CD4-positive, alpha-beta T cell treated with Interleukin-15 for 4 hours (primary cell): ENCODE results near the gene SERTAD3.

Experiments
- DNase-seq: peaks from one replicate; pipeline ENCODE4 v3.0.0-alpha.2; 2020; ENCODE audit warnings: low spot score

SERTAD3 gene

DNA sequence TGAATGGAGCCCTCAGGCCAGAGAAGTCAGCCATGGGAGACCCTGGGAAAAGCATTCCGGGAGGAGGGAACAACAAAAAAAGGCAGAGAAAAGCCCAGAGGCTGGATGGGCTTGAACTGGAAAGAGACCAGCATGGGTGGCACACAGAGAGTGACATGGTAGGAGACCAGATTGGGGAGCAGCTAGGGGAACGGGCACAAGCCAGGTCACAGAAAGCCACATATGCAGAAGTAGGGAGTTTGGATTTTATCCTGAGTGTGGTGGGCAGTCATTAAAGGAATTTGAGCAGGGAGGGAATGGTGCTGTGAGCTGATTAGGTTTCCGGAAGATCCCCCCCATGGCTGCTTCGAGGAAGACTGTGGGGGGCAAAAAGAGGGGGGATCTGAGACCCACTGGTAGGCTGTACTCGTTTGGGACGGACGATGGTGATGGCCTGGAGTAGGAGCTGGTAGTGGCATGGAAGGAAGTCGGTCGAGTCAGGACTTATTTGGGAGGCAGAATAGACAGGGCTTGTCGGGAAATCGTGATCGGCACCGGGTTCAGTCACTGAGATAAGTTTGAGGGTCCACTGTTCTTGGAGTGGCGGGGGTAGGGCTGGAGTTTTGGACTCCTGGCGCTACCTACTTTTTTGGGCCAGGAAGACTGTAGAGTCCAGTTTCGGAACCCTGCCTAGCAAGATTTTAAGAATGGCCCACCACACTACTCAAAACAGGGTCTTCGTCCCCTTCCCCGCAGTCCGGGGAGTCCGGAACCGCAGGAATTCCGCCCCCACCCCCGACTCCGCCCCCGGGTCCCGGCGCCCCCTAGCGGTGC lies 19.3 kb downstream of the SERTAD3 start:
- DNase-seq = no peak

DNA sequence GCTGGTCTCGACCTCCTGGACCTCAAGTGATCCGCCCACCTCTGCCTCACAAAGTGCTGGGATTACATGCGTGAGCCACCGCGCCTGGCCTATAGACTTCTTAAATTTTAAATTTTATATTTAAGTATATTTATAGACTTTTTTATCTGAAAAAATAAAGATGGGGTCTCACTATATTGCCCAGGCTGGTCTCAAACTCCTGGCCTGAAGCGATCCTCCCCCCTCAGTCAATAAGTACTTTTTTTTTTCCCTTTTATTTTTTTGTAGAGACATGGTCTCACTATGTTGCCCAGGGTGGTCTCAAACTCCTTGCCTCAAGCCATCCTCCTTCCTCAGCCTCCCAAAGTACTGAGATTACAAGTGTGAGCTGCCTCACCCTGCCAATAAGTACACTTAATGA lies 20.2 kb downstream of the SERTAD3 start:
- DNase-seq = no peak

DNA sequence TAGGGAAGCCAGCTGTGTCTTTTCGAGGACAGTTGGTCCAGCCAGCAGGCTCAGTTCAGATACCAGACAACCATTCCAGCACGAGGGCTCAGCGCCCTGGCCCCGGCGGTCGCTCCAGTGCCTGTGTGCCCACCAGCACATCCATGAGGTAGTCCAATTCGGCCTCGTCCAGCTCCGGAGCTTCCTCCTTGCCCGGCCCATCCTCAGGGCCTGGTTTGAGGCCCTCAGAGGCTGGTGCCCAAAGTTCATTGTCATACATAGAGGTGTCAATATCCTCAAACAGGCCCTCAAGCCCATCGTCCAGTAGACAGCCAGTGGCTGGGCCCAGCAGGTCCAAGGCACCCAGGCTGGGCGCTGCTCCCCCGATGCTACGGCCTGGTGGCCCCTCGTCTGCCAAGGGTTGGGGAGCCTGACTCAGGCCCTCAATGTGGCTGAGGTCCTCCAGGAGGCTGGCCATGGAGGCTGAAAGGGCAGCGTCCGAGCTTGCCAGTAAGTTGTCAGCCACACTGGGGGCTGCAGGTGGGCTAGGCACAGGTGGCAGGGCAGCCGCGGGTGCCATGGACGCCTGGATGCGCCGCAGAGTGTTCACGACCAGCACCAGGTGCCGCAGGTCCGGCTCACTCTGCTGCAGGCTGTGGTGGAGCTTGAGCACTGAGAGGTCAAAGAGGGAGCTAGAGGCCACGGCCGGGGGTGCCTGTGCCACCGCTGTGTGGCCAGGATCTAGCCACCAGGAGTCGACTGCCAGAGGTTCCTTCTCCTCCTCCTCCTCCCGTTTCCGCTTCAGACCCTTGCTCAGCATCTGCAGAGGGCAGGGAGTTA lies 21.2 kb downstream of the SERTAD3 start:
- no peak for DNase-seq

DNA sequence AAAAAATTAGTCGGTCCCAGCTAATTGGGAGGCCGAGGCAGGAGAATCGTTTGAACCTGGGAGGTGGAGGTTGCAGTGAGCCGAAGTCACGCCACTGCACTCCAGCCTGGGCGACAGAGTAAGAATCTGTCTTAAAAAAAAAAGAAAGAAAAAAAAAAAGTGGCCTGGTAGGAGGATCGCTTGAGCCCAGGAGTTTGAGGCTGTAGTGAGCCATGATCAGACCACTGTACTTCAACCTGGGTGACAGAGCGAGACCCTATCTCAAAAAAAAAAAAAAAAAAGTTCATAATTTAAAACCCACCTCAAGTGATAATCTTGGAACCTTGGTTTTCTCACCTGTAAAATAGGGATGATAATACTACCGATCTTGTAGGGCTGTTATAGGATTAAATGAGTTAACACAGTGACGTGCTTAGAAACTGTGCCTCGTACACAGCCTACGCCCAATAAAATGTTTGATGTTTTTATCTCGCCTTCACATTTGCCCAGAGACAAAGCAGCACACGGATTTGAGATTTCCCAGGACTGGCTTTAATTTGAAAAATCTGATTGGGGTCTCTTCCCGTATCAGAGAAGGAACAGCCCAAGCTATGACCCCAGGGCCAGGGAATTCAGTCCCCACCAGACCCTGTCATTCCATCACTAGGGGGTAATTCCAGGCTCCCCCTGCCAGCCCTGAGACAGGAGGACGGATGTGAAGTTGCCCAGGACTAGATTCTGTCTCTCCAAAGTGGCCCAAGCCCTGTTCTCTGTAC lies 22.0 kb downstream of the SERTAD3 start:
- DNase-seq = no peak

DNA sequence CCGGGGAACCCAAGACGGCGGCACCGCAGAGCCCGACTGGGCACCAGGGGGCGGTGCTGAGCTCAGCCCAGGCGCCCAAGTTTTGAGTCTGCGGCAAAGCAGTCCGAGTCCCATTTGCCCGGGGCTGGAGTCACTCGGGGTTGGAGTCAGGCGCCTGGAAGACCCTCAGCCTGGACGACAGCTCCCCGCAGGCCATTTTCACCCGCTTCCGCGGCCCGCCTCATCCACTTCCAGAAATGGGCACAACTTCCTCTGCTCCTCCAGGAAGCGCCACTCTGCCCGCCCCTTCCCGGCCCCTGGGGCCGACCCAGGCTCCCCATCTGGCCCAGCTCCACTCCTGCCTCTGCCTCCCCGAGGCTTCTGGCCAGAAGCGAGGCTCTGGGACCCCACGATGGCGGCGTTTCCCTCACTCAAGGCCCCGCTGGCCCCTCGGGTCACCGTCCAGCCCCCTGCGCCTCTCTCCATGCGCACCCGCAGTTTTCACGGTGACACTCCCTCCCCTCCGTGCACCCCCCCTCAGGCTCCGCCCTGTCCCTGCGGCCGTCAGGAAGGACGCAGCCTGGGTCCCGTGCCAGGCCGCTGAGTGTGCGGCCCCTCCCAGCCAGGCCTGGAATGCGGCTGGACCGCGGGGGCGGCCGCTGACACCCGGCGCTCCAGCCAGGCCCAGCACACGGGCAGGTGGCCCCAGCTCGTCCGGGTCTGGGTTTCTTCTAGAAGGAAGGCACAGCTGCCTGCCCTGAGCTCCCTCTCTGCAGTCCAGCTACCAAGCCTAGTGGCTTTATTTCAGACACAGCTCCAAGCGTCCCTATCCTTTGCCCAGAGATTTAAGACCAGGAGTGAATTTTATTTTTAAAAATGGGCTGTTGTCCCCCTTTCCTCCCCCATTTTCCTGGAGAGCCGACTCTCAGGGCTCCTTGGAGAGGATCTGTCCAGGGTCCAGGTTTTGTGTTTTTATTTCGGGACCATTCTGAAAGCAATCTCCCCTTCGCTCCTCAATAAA lies 23.1 kb downstream of the SERTAD3 start:
- DNase-seq = peak; percentile 73

DNA sequence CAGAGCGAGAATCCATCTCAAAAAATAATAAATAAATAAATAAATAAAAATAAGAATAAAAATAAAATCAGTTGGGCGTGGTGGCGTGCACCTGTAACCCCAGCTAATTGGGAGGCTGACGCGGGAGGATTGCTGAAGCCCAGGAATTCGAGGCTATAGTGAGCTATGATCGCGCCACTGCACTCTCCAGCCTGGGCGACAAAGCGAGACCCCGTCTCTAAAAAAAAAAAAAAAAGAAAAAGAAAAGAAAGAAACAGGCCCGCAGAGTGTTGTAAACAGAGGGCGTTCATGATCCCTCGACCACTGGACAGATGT lies 23.7 kb downstream of the SERTAD3 start:
- no peak for DNase-seq

DNA sequence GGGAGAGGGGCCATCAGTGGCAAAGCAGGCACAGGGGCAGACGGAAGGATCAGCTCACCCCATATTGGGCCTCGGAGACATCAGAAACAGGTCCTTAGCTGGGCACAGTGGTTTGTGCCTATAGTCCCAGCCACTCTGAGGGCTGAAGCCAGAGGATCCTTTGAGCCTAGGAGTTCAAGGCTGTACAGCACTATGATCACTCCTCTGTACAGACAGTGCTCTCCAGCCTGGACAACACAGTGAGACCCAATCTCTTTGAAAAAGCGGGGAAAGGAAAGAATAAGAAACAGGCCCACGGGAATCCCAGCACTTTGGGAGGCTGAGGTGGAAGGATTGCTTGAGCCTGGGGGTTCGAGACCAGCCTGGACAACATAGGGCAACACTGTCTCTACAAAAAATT lies 24.4 kb downstream of the SERTAD3 start:
- no peak for DNase-seq

DNA sequence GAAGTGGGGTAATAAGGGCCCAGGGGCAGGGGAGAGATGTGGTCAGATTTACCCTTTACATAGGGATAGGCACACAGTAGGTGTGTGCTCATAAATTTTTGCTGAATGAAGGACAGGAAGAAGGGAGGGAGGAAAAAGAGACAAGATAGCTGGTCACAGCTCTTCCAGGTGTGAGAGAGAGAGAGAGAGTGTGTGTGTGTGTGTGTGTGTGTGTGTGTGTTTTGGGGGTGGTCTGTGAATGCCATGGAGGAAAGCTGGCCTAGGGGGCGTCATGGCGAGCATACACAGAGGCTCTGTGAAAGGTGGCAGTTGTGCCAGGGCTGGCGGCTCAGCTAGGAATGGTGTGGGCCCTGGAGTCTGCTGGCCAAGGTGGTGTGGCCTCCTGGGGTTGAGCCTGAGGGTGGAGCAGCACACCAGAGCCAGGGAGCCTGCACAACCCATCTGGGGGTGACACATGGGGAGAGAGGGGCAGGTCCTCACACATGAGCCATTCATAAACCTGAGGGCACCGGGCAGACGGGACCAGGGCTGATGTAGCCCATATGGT lies 25.0 kb downstream of the SERTAD3 start:
- DNase-seq = no peak

DNA sequence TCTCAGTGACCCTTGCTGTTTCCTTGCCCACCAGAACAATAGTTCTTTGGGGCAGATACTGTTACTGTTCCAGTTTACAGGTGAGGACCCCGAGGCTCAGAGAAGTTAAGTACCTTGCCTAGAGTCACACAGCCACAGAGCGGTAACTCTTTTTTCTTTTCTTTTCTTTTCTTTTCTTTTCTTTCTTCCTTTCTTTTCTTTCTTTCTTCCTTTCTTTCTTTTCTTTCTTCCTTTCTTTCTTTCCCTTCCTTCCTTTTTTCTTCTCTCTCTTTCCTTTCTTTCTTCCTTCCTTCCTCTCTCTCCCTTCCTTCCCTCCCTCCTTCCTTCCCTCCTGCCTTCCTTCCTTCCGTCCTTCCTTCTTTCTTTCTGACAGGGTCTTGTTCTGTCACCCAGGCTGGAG lies 26.1 kb downstream of the SERTAD3 start:
- no peak for DNase-seq

DNA sequence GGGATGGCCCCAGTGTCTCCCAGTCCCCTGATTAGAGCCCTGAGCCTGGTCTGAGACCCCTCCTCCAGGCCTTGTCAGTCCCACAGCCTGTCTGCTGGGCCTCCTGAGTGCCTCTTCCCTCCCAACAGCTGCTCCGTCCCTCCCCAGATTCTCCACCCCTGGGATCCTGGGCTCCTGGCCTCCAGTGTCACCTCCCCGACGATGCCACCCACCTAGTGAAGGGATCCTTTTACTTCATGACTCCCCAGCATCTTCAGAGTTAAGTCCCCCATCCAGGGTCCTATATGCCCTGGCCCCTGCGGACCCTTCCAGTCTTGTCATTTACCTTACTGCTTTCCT lies 26.5 kb downstream of the SERTAD3 start:
- no peak for DNase-seq

DNA sequence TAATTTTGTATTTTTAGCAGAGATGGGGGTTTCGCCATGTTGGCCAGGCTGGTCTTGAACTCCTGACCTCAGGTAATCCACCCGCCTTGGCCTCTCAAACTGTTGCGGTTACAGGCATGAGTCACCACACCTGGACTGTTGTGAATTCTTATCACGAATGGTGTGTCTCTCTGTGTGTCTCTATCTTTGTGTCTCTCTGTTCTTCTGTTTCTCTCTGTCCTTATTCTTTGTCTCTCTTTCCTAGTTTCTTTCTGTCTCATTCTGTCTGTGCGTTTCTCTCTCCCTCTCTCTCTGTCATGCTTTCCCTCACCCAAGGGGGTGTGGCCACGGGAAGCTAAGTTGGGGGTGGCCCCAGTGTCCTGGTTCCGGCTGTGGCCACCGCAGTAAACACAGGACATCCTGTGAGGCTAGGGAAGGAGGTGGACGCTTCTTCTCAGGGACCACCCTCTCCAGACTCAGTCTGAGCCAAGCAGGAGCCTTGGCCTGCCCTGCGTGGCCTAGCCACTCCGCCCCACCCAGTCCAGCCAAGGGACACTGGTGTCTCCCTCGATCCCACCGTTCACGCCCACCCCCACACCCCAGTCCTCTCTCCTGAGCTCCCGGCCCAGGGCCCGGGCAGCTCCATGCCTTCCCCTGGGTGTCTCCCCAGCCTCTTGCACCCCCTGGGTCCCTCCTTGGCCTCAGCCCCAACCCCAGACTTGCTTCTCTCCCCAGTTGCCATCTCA lies 27.1 kb downstream of the SERTAD3 start:
- DNase-seq = no peak

DNA sequence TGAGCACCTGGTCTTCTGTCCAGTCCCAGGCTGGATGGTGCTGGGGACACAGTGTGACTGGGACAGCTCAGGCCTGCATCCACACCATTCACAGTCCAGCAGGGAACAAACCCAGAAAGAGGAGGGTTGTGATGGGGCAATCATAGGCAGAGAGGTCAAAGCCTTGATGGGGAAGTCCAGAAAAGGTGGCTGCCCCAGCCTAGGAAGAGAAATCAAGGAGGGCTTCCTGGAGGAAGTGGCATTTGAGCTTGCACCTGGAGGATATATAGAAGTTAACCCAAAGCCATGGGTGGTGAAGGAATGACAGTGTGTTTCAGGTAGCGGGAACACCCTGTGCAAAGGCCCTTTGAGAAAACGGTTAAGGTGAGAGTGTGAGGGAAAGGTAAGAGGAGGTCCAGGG lies 28.4 kb downstream of the SERTAD3 start:
- no peak for DNase-seq

DNA sequence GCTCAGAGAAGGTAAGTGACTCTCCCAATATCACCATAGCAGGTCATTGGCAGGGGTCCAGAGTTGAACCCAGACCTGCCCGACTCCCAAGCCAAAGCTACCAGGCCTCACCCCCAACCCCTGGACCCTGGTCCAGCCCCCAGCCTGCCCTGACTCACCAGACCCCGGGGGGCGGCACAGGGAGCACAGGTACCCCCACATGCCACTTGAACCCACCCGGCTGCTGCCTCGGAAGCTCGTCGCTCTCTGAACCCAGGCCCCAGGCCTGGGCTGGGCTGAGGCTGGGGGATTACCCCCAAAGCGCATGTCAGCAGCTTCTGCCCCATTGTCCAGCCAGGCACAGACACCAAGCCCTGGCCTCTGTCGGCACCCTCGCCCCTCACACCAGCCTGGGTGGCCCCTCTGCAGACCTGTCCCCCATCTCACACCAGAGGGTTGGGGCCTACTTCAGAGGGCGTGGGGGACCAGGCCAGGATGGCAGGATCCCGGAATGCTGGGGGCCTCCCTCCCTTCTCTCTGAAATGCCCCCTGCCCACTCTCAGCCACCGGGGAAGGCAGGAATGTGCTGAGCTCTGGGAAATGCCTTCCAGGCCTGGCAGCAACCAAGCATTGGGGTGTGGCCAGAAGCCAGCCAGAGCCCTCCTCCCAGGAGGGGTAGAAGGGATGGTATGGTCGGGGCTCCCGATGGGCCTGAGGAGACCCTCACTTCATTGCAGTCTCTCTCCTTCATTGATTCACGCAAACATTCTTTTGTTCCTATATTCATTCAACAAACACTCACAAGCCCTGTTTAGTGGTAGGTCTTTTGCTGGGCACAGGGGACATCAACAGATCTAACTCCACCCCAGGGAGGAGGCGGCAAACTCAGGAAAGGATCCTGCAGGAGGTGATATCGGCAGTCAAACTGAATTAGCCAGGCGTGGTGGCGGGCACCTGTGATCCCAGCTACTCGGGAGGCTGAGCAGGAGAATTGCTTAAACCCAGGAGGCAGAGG lies 29.3 kb downstream of the SERTAD3 start:
- DNase-seq = no peak

DNA sequence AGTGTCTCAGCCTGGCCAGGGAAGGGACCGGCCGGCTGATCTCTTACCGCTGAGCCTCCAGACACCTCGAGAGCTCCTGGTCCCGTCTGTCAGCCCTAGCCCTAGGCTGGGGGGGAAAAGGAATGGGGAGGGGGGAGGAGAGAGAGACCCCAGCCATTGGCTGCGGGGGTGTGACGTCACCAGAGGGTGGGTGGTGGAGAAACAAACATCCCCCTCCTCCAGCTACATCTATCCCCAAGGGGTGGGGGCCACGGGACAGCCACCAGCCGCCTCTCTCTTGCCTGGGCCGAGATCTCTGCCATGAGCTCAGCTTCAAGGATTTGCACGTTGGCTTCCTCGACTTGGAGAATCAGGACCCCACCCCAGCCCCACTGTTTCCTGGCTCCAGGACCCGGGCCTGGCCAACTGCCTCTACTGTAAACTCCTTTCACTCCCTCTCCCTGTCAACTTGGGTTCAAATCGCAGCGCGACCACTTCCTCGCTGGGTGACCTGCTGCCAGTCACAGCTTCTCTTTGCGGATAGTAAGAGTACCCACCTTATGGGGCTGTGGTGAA lies 30.8 kb downstream of the SERTAD3 start, which contains the start of gene PRX:
PRX (minus strand) TSS at position 88 of the 555 bp plus-strand sequence. CDS start 5,446 bp downstream, outside the sequence.
- DNase-seq = no peak

DNA sequence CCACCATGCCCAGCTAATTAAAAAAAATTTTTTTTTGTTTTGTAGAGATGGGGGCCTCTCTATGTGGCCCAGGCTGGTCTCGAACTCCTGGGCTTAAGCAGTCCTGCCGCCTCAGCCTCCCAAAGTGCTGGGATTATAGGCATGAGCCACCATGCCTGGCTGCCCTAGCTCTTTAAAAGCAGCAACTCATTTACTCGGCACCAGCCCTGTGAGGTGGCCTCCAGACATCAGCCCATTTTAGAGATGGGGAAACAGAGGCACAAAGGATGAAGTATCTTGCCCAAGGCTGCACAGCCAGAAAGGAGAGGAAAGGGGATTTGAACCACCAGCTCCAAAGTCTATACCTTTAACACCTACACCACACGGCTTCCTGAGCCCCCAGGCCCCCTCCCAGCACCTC lies 31.3 kb downstream of the SERTAD3 start:
- DNase-seq = no peak

DNA sequence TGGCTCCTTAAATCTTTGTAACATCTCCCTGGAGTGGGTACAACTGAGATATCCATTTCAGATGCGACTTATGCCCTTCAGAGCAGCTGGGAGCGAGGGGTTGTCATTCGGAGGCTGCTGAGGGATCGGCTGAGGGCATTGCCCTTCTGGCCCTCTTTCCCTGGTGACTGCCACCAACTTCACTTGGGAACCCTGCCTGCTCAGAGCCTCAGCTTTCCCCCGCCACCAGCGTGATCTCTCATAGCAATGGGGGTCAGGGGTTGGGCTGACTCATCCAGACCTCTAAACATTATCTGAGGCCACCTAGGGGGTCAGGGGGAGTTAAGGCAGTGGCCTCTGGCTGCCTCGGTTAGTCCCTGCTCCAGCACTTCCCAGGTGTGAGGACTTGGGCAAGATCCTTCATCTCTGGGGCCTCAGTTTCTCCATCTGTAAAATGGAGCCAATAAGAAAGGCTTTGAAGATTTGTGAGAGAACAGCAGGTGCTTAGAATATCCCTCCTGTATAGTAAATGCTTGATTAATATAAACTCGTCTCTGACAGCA lies 32.1 kb downstream of the SERTAD3 start:
- DNase-seq = no peak

DNA sequence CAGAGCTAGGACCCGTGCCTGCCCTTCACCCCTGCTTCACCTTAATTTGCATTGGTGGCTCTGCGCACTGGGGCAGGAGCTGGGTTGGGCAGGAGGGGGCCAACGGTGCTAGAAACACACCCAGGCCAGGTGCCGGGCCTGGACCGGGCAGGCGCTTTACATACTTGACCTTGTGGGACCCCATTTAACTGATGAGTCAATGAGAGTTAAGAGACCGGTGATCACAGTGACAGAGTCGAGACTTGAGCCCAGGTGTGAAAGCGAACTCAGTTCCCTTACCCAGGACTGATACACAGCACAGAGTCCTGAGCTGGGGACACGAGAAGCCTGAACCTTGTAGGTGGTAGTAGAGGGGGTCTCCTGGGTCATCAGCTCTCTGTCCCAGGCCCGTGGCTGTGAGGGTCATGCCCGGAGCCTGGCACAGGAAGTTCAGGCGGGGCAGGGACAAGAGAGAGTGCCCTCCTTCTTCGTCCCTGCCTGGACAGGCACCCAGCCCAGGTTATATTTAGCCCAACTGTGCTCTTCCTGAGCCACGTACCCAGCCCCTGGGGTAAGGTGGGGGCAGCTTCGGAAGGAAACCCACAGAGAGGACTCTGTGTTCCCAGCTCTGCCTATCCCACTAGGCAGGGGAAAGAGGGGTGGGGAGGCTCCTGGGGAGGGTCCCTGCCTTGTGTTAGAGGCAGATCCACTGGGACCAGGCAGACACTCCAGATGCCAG lies 32.9 kb downstream of the SERTAD3 start:
- DNase-seq = no peak

DNA sequence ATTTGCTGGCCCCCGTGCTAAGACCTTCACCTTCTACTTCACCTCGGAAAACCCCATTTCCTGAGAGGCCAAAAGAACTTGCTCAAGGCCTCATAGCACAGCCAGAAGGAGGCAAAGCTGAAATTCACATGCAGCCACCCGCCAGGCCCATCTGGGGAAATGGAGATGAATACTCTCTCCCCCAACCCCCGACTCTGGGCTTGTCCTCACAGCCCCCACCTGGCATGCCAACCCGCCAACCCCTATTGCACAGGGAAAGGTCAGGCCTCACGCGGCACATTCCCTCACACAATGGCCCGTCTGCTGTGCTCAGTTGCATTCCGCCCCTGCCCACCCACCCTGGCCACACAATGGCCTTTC lies 34.1 kb downstream of the SERTAD3 start:
- no peak for DNase-seq
